Mesendoderm (in vitro differentiated cells): ENCODE measurements around the gene RXRA.

Source experiments
- DNase-seq: peaks from one replicate; pipeline ENCODE4 v3.0.0; 2013
- H2AK5ac ChIP-seq: 2 replicates; pipeline ENCODE4 v1.6.1; 2013; ENCODE audit warnings: low read length, inconsistent platforms
- H2BK120ac ChIP-seq: 2 replicates; pipeline ENCODE4 v1.6.1; 2013; ENCODE audit warnings: low read depth, mild to moderate bottlenecking, low read length, moderate library complexity, mixed read lengths
- H2BK15ac ChIP-seq: replicated peaks from 2 replicates; pipeline ENCODE4 v1.6.1; 2013; ENCODE audit warnings: low read depth, mild to moderate bottlenecking, moderate library complexity
- H2BK5ac ChIP-seq: 2 replicates; pipeline ENCODE4 v1.6.1; 2013; ENCODE audit warnings: low read length, inconsistent platforms
- H3K18ac ChIP-seq: 2 replicates; pipeline ENCODE4 v1.6.1; 2013; ENCODE audit warnings: mild to moderate bottlenecking, low read length, mixed read lengths
- H3K23ac ChIP-seq: one replicate; pipeline ENCODE4 v1.6.1; 2013; ENCODE audit warnings: low read length
- H3K27ac ChIP-seq: 2 replicates; pipeline ENCODE4 v1.5.1; 2013; ENCODE audit warnings: low read depth, mild to moderate bottlenecking, inconsistent platforms, low read length, moderate library complexity
- H3K27me3 ChIP-seq: 2 replicates; pipeline ENCODE4 v1.6.1; 2013; ENCODE audit warnings: low read length, control low read depth, mild to moderate bottlenecking, inconsistent platforms; ENCODE audit not compliant: insufficient read depth, poor library complexity
- H3K36me3 ChIP-seq: 2 replicates; pipeline ENCODE4 v1.6.1; 2013; ENCODE audit warnings: low read length, inconsistent platforms; ENCODE audit not compliant: control insufficient read depth, insufficient read depth
- H3K4ac ChIP-seq: one replicate; pipeline ENCODE4 v1.6.1; 2013; ENCODE audit warnings: low read depth, mild to moderate bottlenecking, low read length, moderate library complexity
- H3K4me1 ChIP-seq: 2 replicates; pipeline ENCODE4 v1.6.1; 2013; ENCODE audit warnings: low read depth, low read length, inconsistent platforms; ENCODE audit not compliant: control insufficient read depth
- H3K4me2 ChIP-seq: 2 replicates; pipeline ENCODE4 v1.6.1; 2013; ENCODE audit warnings: low read length
- H3K4me3 ChIP-seq: 2 replicates; pipeline ENCODE4 v1.5.1; 2013; ENCODE audit warnings: mild to moderate bottlenecking, low read length
- H3K56ac ChIP-seq: one replicate; pipeline ENCODE4 v1.6.1; 2013; ENCODE audit warnings: low read length
- H3K79me1 ChIP-seq: 2 replicates; pipeline ENCODE4 v1.6.1; 2013; ENCODE audit warnings: low read length, inconsistent platforms
- H3K79me2 ChIP-seq: 2 replicates; pipeline ENCODE4 v1.6.1; 2013; ENCODE audit warnings: mild to moderate bottlenecking, low read length; ENCODE audit not compliant: control insufficient read depth, insufficient read depth
- H3K9ac ChIP-seq: 2 replicates; pipeline ENCODE4 v1.6.1; 2013; ENCODE audit warnings: low read length, inconsistent platforms
- H4K5ac ChIP-seq: one replicate; pipeline ENCODE4 v1.6.1; 2013; ENCODE audit warnings: low read length
- H4K8ac ChIP-seq: one replicate; pipeline ENCODE4 v1.6.1; 2013; ENCODE audit warnings: low read depth, mild to moderate bottlenecking, control low read depth, low read length, moderate library complexity
- WGBS: extraction: QIAGEN DNeasy Blood & Tissue Kit; methylation state at CpG from one replicate; pipeline ENCODE4 v1.1.7; 2013; ENCODE audit warnings: low lambda C conversion rate, missing lambda C conversion rate; ENCODE audit not compliant: insufficient coverage; ENCODE audit errors: extremely low coverage; 5-methylcytosine and 5-hydroxymethylcytosine counted together

Gene RXRA

DNA sequence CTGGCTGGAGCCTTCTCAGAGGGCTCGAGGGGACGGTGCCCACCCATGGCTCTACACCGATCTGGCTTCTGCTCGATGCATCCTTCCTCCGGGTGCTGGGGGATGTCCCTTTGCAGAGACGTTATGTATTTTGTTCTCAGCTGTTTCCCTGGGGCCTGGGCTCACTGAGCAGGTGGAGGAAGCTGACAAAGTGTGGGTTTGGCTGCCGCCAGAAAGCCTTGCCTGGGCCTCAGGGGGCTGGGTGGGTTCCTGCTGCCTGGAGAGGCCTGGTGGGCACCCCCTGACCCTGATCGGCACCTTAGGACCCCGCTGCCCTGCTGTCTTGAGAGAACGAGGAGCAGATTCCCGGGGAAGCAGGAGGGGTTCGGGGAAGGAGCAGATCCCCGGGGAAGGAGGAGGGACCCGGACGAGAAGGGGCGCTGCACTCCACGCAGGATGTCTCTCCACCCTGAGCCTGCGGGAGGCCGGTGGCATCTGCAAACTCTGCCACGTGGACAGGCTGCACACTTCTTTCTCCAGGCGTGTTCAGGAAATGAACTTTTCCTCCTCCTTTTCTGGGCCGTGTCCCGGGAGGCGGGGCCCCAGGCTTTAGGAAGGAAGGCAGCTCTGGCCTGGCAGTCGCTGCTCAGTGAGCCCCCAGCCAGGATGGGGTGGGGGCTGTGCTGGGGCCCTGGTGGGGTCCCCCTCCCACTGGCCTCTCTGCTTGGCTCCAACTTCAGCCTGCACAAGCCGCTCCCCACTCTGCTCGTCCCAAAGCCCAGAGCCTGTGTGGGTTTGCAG is 148.9 kb downstream of the RXRA start:
- no peak overlapping the region for H3K27ac ChIP-seq
- no peak overlapping the region for H3K4me2 ChIP-seq
- DNase-seq: no peak
- H3K56ac ChIP-seq: no peak overlapping the region
- WGBS: no CpG with 5 or more reads among the region's 27 CpGs
- no peak overlapping the region for H4K8ac ChIP-seq
- H3K79me2 ChIP-seq: no peaks in the 10 kb centered on the region
- no peak overlapping the region for H3K9ac ChIP-seq
- H2BK120ac ChIP-seq: no peak overlapping the region
- H2BK5ac ChIP-seq: no peak overlapping the region
- no peak overlapping the region for H3K18ac ChIP-seq
- H3K79me1 ChIP-seq: no peaks in the 10 kb centered on the region
- no peak overlapping the region for H3K4me3 ChIP-seq
- H3K23ac ChIP-seq: no peak overlapping the region
- no peaks in the 10 kb centered on the region for H3K27me3 ChIP-seq
- no peaks in the 10 kb centered on the region for H3K4me1 ChIP-seq
- no peak overlapping the region for H4K5ac ChIP-seq
- no peak overlapping the region for H3K4ac ChIP-seq
- H2BK15ac ChIP-seq: no peak overlapping the region
- H3K36me3 ChIP-seq: no peaks in the 10 kb centered on the region
- no peak overlapping the region for H2AK5ac ChIP-seq

DNA sequence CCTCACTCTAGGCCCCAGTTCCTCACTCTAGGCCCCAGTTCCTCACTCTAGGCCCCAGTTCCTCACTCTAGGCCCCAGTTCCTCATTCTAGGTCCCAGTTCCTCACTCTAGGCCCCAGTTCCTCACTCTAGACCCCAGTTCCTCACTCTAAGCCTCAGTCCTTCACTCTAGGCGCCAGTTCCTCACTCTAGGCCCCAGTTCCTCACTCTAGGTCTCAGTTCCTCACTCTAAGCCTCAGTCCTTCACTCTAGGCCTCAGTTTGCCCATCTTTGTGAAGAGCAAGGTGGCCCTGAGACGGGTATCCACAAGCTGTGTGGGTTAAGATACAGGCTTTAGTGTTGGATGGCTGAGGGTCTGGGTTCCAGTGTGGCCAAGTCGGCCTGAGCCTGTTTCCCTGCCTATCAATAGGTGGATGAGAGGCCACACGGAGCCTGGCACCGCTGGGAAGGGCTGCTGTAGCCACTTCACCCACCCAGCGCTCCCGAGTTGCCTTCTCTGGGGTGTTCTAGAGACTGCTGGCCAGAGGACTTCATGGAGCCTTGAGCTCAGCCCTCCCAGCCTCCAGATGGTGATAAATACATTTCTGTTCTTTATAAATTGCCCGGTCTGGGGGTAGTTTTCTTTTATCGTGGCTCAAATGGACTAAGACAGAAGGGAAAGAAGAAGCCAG is 150.2 kb downstream of the RXRA start:
- Histone ChIP-seq H3K18ac (no peak overlapping the region), H2BK15ac (no peak overlapping the region), H3K4me2 (no peak overlapping the region), H3K79me2 (no peaks in the 10 kb centered on the region), H2BK5ac (no peak overlapping the region), H3K27me3 (no peaks in the 10 kb centered on the region), H3K4ac (no peak overlapping the region), H3K23ac (no peak overlapping the region), H3K79me1 (no peaks in the 10 kb centered on the region), H3K56ac (no peak overlapping the region), H3K36me3 (no peaks in the 10 kb centered on the region), H3K4me1 (no peaks in the 10 kb centered on the region), H4K8ac (no peak overlapping the region), H4K5ac (no peak overlapping the region), H2AK5ac (no peak overlapping the region), H2BK120ac (no peak overlapping the region), H3K9ac (no peak overlapping the region), H3K27ac (no peak overlapping the region), H3K4me3 (no peak overlapping the region)
- DNase-seq: no peak
- WGBS: no CpG with 5 or more reads among the region's 9 CpGs

GRCh38 chr9:134476942-134477335 is 150.7 kb downstream of the RXRA start:
- H3K4ac ChIP-seq: no peak overlapping the region
- no peaks in the 10 kb centered on the region for H3K4me1 ChIP-seq
- H3K56ac ChIP-seq: no peak overlapping the region
- no peak overlapping the region for H2BK5ac ChIP-seq
- no peak overlapping the region for H2BK120ac ChIP-seq
- no peaks in the 10 kb centered on the region for H3K36me3 ChIP-seq
- H3K9ac ChIP-seq: no peak overlapping the region
- no peak overlapping the region for H3K23ac ChIP-seq
- H3K79me1 ChIP-seq: no peaks in the 10 kb centered on the region
- H4K8ac ChIP-seq: no peak overlapping the region
- no peak overlapping the region for H2AK5ac ChIP-seq
- H3K4me2 ChIP-seq: no peak overlapping the region
- no peak overlapping the region for H3K27ac ChIP-seq
- no peak overlapping the region for H3K4me3 ChIP-seq
- no CpG with 5 or more reads among the region's 15 CpGs for WGBS
- no peak overlapping the region for H2BK15ac ChIP-seq
- no peak overlapping the region for H4K5ac ChIP-seq
- H3K79me2 ChIP-seq: no peaks in the 10 kb centered on the region
- no peaks in the 10 kb centered on the region for H3K27me3 ChIP-seq
- no peak overlapping the region for H3K18ac ChIP-seq
- no peak for DNase-seq

- no peak overlapping the region for H3K27ac ChIP-seq
These were observed 151.2 kb downstream of the RXRA start for GRCh38 chr9:134477342-134477925.

GRCh38 chr9:134477927-134478326 is 151.7 kb downstream of the RXRA start:
- H2BK5ac ChIP-seq: no peak overlapping the region
- H2BK120ac ChIP-seq: no peak overlapping the region
- no peak overlapping the region for H3K23ac ChIP-seq
- no peak for DNase-seq
- H4K8ac ChIP-seq: no peak overlapping the region
- H3K36me3 ChIP-seq: no peaks in the 10 kb centered on the region
- H3K4ac ChIP-seq: no peak overlapping the region
- H3K4me1 ChIP-seq: no peaks in the 10 kb centered on the region
- H3K27me3 ChIP-seq: no peaks in the 10 kb centered on the region
- no peak overlapping the region for H3K27ac ChIP-seq
- no peaks in the 10 kb centered on the region for H3K79me2 ChIP-seq
- no peak overlapping the region for H2BK15ac ChIP-seq
- H3K18ac ChIP-seq: no peak overlapping the region
- no peak overlapping the region for H3K9ac ChIP-seq
- H2AK5ac ChIP-seq: no peak overlapping the region
- no peak overlapping the region for H3K4me3 ChIP-seq
- no peak overlapping the region for H3K56ac ChIP-seq
- no CpG with 5 or more reads among the region's 14 CpGs for WGBS
- H3K4me2 ChIP-seq: no peak overlapping the region
- H3K79me1 ChIP-seq: no peaks in the 10 kb centered on the region
- H4K5ac ChIP-seq: no peak overlapping the region

More at GRCh38 chr9:134477342-134477925, 151.2 kb downstream of the RXRA start:
- no peaks in the 10 kb centered on the region for H3K79me2 ChIP-seq
- H3K56ac ChIP-seq: no peak overlapping the region
- H3K4me2 ChIP-seq: no peak overlapping the region
- WGBS: no CpG with 5 or more reads among the region's 15 CpGs
- no peak overlapping the region for H2BK5ac ChIP-seq
- H3K27me3 ChIP-seq: no peaks in the 10 kb centered on the region
- H3K79me1 ChIP-seq: no peaks in the 10 kb centered on the region
- no peaks in the 10 kb centered on the region for H3K36me3 ChIP-seq
- no peak overlapping the region for H2BK15ac ChIP-seq
- no peak overlapping the region for H2AK5ac ChIP-seq
- no peak overlapping the region for H2BK120ac ChIP-seq
- H4K5ac ChIP-seq: no peak overlapping the region
- no peak overlapping the region for H3K18ac ChIP-seq
- no peak overlapping the region for H3K4me3 ChIP-seq
- no peak overlapping the region for H4K8ac ChIP-seq
- no peaks in the 10 kb centered on the region for H3K4me1 ChIP-seq
- H3K23ac ChIP-seq: no peak overlapping the region
- H3K9ac ChIP-seq: no peak overlapping the region
- DNase-seq: no peak
- no peak overlapping the region for H3K4ac ChIP-seq
